ENCODE measurements around the gene TLCD2.

DNA sequence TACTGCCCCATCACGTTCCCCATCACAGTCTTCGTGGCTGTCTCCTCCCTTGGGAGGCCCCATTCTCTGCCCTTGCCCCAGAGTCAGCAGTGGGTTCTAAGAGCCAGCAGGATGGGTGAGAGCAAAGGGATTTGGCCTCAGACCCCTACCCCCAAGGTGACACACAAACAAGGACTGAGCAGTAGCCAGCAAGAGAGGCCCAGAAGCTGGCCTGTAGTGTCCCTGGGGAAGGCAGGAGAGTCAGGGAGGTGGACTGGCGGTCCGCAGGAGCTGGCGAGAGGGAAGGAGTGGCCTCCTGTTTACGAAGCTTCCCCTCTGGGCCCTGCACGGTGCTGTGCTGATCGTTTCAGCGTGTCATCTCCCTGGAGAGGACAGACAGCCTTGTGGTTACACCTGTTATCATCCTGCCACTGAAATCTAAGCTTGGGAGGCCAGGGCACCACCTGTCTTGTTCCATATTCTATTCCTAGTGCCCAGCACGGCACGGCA, 22.7 kb upstream of the TLCD2 start:
- TF ChIP-seq EZH2 (optimal IDR thresholded peaks at IDR 0.05; ENCODE audit: low read depth, low read length) (no peak), CTCF (IDR thresholded peaks at IDR 0.05; ENCODE audit: low read length) (no peak)

Data from MM.1S (cell line).